Measurements from ENCODE around the gene TGFA. TPM values are rescaled to one million over a fixed set of nuclear protein-coding genes. Genes with fewer than 3 reads are reported as not detected.

TGFA gene
- total RNA-seq, 1 donor from 2014 or later = 1.4 TPM

DNA sequence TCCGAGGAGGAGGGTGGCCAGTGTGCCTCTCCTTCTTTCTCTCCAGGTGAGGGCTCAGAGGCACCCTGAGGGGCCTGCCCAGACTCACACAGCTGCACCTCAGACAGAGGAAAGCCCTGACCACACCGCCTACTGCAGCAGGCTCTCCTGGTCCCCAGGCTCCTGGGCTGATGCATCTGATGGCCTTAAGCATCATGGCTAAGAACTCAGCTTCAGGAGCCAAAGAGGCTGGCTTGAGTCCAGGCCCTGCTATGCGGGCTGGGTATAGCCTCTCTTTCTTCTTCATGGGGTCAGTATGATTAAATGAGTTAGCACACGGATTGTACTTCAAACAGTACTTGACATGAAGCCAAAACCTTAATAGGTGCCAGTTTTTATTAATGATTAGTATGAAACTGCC, 89.6 kb downstream of the TGFA start:
- DNase-seq (ENCODE audit: low read depth) (no peak), FAIRE-seq (no peak)
- no peak overlapping the region for H2AFZ ChIP-seq (ENCODE audit: low read depth, low read length)
- TF ChIP-seq EZH2 (IDR thresholded peaks at IDR 0.05; ENCODE audit: insufficient read depth, low read length) = no peak
- TF ChIP-seq, protein P1, sequence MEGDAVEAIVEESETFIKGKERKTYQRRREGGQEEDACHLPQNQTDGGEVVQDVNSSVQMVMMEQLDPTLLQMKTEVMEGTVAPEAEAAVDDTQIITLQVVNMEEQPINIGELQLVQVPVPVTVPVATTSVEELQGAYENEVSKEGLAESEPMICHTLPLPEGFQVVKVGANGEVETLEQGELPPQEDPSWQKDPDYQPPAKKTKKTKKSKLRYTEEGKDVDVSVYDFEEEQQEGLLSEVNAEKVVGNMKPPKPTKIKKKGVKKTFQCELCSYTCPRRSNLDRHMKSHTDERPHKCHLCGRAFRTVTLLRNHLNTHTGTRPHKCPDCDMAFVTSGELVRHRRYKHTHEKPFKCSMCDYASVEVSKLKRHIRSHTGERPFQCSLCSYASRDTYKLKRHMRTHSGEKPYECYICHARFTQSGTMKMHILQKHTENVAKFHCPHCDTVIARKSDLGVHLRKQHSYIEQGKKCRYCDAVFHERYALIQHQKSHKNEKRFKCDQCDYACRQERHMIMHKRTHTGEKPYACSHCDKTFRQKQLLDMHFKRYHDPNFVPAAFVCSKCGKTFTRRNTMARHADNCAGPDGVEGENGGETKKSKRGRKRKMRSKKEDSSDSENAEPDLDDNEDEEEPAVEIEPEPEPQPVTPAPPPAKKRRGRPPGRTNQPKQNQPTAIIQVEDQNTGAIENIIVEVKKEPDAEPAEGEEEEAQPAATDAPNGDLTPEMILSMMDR (IDR thresholded peaks at IDR 0.05; ENCODE audit: insufficient read depth, low read depth, low read length) = no peak
- H4K20me1 ChIP-seq (ENCODE audit: insufficient read depth, low read length) = no peaks in the 10 kb centered on the region
- H3K9me3 ChIP-seq (ENCODE audit: insufficient read depth, low read depth, low read length) = no peaks in the 10 kb centered on the region
- H3K27me3 ChIP-seq (ENCODE audit: insufficient read depth, low read length) = peaks cover 4% of the 10 kb centered on the region
- no peak overlapping the region for H3K4me3 ChIP-seq (ENCODE audit: insufficient read depth, low read depth, low read length)
- peaks cover 43% of the 10 kb centered on the region for H3K27me3 Mint-ChIP-seq (ENCODE audit: low read depth, unreplicated experiment)
- H3K9me3 Mint-ChIP-seq (ENCODE audit: unreplicated experiment) = peaks cover 2% of the 10 kb centered on the region
- H3K79me2 ChIP-seq (ENCODE audit: insufficient read depth, low read length) = no peaks in the 10 kb centered on the region
- no peak overlapping the region for H3K4me2 ChIP-seq (ENCODE audit: low read length)
- no peak overlapping the region for H3K27ac Mint-ChIP-seq (ENCODE audit: unreplicated experiment)
- no peak overlapping the region for H3K27ac ChIP-seq (ENCODE audit: low read depth, low read length)
- no peaks in the 10 kb centered on the region for H3K4me1 ChIP-seq (ENCODE audit: insufficient read depth, low read length)
- no peak overlapping the region for H3K9ac ChIP-seq (ENCODE audit: low read length)
- H3K36me3 ChIP-seq (ENCODE audit: insufficient read depth, low read length) = no peaks in the 10 kb centered on the region
- H3K36me3 Mint-ChIP-seq (ENCODE audit: low read depth, unreplicated experiment) = no peaks in the 10 kb centered on the region
- H3K4me1 Mint-ChIP-seq (ENCODE audit: low read depth, unreplicated experiment) = peaks cover 2% of the 10 kb centered on the region
- no peak overlapping the region for H3K4me3 Mint-ChIP-seq (ENCODE audit: unreplicated experiment)

- Histone ChIP-seq H3K4me3 (ENCODE audit: insufficient read depth, low read depth, low read length) (no peak overlapping the region), H2AFZ (ENCODE audit: low read depth, low read length) (no peak overlapping the region), H3K27ac (ENCODE audit: low read depth, low read length) (no peak overlapping the region), H3K36me3 (ENCODE audit: insufficient read depth, low read length) (no peaks in the 10 kb centered on the region), H3K27me3 (ENCODE audit: insufficient read depth, low read length) (peaks cover 4% of the 10 kb centered on the region), H3K4me2 (ENCODE audit: low read length) (no peak overlapping the region), H3K9me3 (ENCODE audit: insufficient read depth, low read depth, low read length) (no peaks in the 10 kb centered on the region), H4K20me1 (ENCODE audit: insufficient read depth, low read length) (no peaks in the 10 kb centered on the region), H3K79me2 (ENCODE audit: insufficient read depth, low read length) (no peaks in the 10 kb centered on the region), H3K4me1 (ENCODE audit: insufficient read depth, low read length) (no peaks in the 10 kb centered on the region), H3K9ac (ENCODE audit: low read length) (no peak overlapping the region)
- no peak for FAIRE-seq
- H3K36me3 Mint-ChIP-seq (ENCODE audit: low read depth, unreplicated experiment) = no peaks in the 10 kb centered on the region
- peaks cover 2% of the 10 kb centered on the region for H3K4me1 Mint-ChIP-seq (ENCODE audit: low read depth, unreplicated experiment)
- no peak for TF ChIP-seq EZH2 (IDR thresholded peaks at IDR 0.05; ENCODE audit: insufficient read depth, low read length)
- TF ChIP-seq, protein P1 (IDR thresholded peaks at IDR 0.05; ENCODE audit: insufficient read depth, low read depth, low read length) = no peak
- peaks cover 2% of the 10 kb centered on the region for H3K9me3 Mint-ChIP-seq (ENCODE audit: unreplicated experiment)
- H3K27ac Mint-ChIP-seq (ENCODE audit: unreplicated experiment) = no peak overlapping the region
- DNase-seq (ENCODE audit: low read depth) = no peak
- H3K27me3 Mint-ChIP-seq (ENCODE audit: low read depth, unreplicated experiment) = peaks cover 48% of the 10 kb centered on the region
- H3K4me3 Mint-ChIP-seq (ENCODE audit: unreplicated experiment) = no peak overlapping the region
Observed at GRCh38 chr2:70463581-70463980, 90.0 kb downstream of the TGFA start.

GRCh38 chr2:70461981-70462876, 91.4 kb downstream of the TGFA start:
- Histone ChIP-seq H3K27me3 (ENCODE audit: insufficient read depth, low read length) (peaks cover 4% of the 10 kb centered on the region), H3K79me2 (ENCODE audit: insufficient read depth, low read length) (no peaks in the 10 kb centered on the region), H3K9me3 (ENCODE audit: insufficient read depth, low read depth, low read length) (no peaks in the 10 kb centered on the region), H3K9ac (ENCODE audit: low read length) (no peak overlapping the region), H3K4me2 (ENCODE audit: low read length) (no peak overlapping the region), H2AFZ (ENCODE audit: low read depth, low read length) (no peak overlapping the region), H4K20me1 (ENCODE audit: insufficient read depth, low read length) (no peaks in the 10 kb centered on the region), H3K27ac (ENCODE audit: low read depth, low read length) (no peak overlapping the region), H3K36me3 (ENCODE audit: insufficient read depth, low read length) (no peaks in the 10 kb centered on the region), H3K4me1 (ENCODE audit: insufficient read depth, low read length) (no peaks in the 10 kb centered on the region), H3K4me3 (ENCODE audit: insufficient read depth, low read depth, low read length) (no peak overlapping the region)
- Mint-ChIP-seq H3K36me3 (ENCODE audit: low read depth, unreplicated experiment) (no peaks in the 10 kb centered on the region), H3K27me3 (ENCODE audit: low read depth, unreplicated experiment) (peaks cover 47% of the 10 kb centered on the region), H3K27ac (ENCODE audit: unreplicated experiment) (peak overlapping the region; percentile 27), H3K9me3 (ENCODE audit: unreplicated experiment) (peaks cover 2% of the 10 kb centered on the region), H3K4me1 (ENCODE audit: low read depth, unreplicated experiment) (peaks cover 2% of the 10 kb centered on the region), H3K4me3 (ENCODE audit: unreplicated experiment) (no peak overlapping the region)
- no peak for FAIRE-seq
- TF ChIP-seq EZH2 (IDR thresholded peaks at IDR 0.05; ENCODE audit: insufficient read depth, low read length) = no peak
- TF ChIP-seq, protein P1 (IDR thresholded peaks at IDR 0.05; ENCODE audit: insufficient read depth, low read depth, low read length) = no peak
- DNase-seq (ENCODE audit: low read depth) = no peak

Measured in astrocyte (in vitro differentiated cells and primary cell).